HepG2 (cell line): ENCODE data around the gene ANO5. TPM values are rescaled to one million over a fixed set of nuclear protein-coding genes. Genes with fewer than 3 reads are reported as not detected.

Source experiments
- ATAC-seq: fragments of 200-7000 bp; cut with Tn5 transposase; 3 replicates; pipeline ENCODE4 v1.9.1; 2020; ENCODE audit warnings: mild to moderate bottlenecking, moderate library complexity
- BruUV-seq: library from RNA; stranded (reverse); fragments of 400-500 nt; replicated peaks from 2 replicates; lab custom pipeline; 2021; lab: Mats Ljungman, UMichigan
- CTCF ChIA-PET: fragments of 300-600 bp; formaldehyde crosslinking; extraction: SDS; loops from one replicate; lab custom pipeline; 2021; ENCODE audit warnings: low total read pairs, inconsistent platforms, low intra/inter-chr PET ratio; lab: Yijun Ruan, JAX
- POLR2A ChIA-PET: fragments of 350-600 bp; sonication (Branson Sonifier 250); formaldehyde crosslinking; loops from one replicate; lab custom pipeline; 2020; ENCODE audit warnings: antibody characterized with exemption, inconsistent platforms; lab: Yijun Ruan, JAX
- DNase-seq: peaks from one replicate; pipeline ENCODE4 v3.0.0-alpha.2; 2015; ENCODE audit warnings: low spot score
- FAIRE-seq: peaks from 3 replicates; lab custom pipeline; 2011; peaks lifted over from hg19 to GRCh38; lab: Jason Lieb, UNC
- H2AFZ ChIP-seq: one replicate; pipeline ENCODE4 v1.6.1; 2011; ENCODE audit warnings: low read length, inconsistent platforms
- H3K27ac ChIP-seq: fragments of 300-600 bp; 3 replicates; pipeline ENCODE4 v1.8.0; 2011; ENCODE audit warnings: mixed run types, mild to moderate bottlenecking, mixed read lengths, low read length, inconsistent platforms; ENCODE audit not compliant: insufficient read depth; ENCODE audit errors: extremely low read length
- H3K27me3 ChIP-seq, 2 experiments: fragments of 200-600 bp in 1 of 2; 2 replicates in 1 of 2; 3 replicates in 1 of 2; pipeline versions ENCODE4 v1.6.0 to v1.8.0; 2011; ENCODE audit warnings: low read length in 2 of 2, mild to moderate bottlenecking in 2 of 2, moderate library complexity in 2 of 2, inconsistent platforms in 1 of 2; ENCODE audit not compliant: insufficient read depth in 2 of 2, control insufficient read depth in 1 of 2
- H3K36me3 ChIP-seq, 2 experiments: fragments of 200-600 bp in 1 of 2; replicated peaks in 1 of 2; 2 replicates in 1 of 2; 3 replicates in 1 of 2; pipeline versions ENCODE4 v1.5.1 to v1.8.0; 2011; ENCODE audit warnings: low read length in 2 of 2, inconsistent platforms in 1 of 2; ENCODE audit not compliant: insufficient read depth in 2 of 2, control insufficient read depth in 1 of 2
- H3K4me1 ChIP-seq: 2 replicates; pipeline ENCODE4 v1.5.1; 2012; ENCODE audit warnings: low read length, inconsistent platforms; ENCODE audit not compliant: insufficient read depth
- H3K4me2 ChIP-seq: 2 replicates; pipeline ENCODE4 v1.6.0; 2011; ENCODE audit warnings: low read depth, low read length, inconsistent platforms
- H3K4me3 ChIP-seq, 3 experiments: fragments of 200-600 bp in 1 of 3; sonication (generic), shearing (Covaris generic) in 1 of 3; replicated peaks in 1 of 3; 2 replicates each; pipeline ENCODE4 v1.5.1; 2011 to 2016; ENCODE audit warnings: low read length in 3 of 3, inconsistent platforms in 2 of 3, low read depth in 2 of 3, mild to moderate bottlenecking in 2 of 3, control low read depth in 1 of 3, mixed read lengths in 1 of 3; ENCODE audit not compliant: insufficient read depth in 1 of 3
- H3K79me2 ChIP-seq: one replicate; pipeline ENCODE4 v1.6.1; 2011; ENCODE audit warnings: low read length, inconsistent platforms; ENCODE audit not compliant: insufficient read depth
- H3K9ac ChIP-seq: 2 replicates; pipeline ENCODE4 v1.6.0; 2011; ENCODE audit warnings: mild to moderate bottlenecking, low read depth, low read length, inconsistent platforms; ENCODE audit not compliant: insufficient read depth
- H3K9me3 ChIP-seq: 2 replicates; pipeline ENCODE4 v1.5.1; 2012; ENCODE audit warnings: mild to moderate bottlenecking, low read length
- H4K20me1 ChIP-seq: 2 replicates; pipeline ENCODE4 v1.6.0; 2011; ENCODE audit warnings: inconsistent platforms, mild to moderate bottlenecking, low read length, moderate library complexity; ENCODE audit not compliant: insufficient read depth
- AGO1 ChIP-seq: fragments of 200-400 bp; formaldehyde crosslinking; IDR thresholded peaks from 2 replicates; pipeline ENCODE4 v1.6.1; 2017; ENCODE audit warnings: mild to moderate bottlenecking, low read depth, low read length, moderate library complexity; ENCODE audit not compliant: poor library complexity, severe bottlenecking
- FOXP4 ChIP-seq: sonication (generic); formaldehyde crosslinking; IDR thresholded peaks from 2 replicates; pipeline ENCODE4 v1.4.0; 2020; ENCODE audit warnings: missing genetic modification reagents
- HDAC6 ChIP-seq: fragments of 200-600 bp; sonication (generic); IDR thresholded peaks from 2 replicates; pipeline ENCODE4 v1.7.0; 2017; ENCODE audit warnings: mild to moderate bottlenecking, antibody characterized with exemption, low read length, low read depth
- HMGXB3 ChIP-seq: sonication (generic); formaldehyde crosslinking; IDR thresholded peaks from 2 replicates; pipeline ENCODE4 v1.4.0; 2020; ENCODE audit warnings: missing genetic modification reagents, borderline replicate concordance
- MED8 ChIP-seq: sonication (generic); formaldehyde crosslinking; IDR thresholded peaks from 2 replicates; pipeline ENCODE4 v1.8.1; 2023; ENCODE audit warnings: mild to moderate bottlenecking, missing genetic modification reagents; ENCODE audit not compliant: insufficient replicate concordance
- MEF2D ChIP-seq: sonication (generic); formaldehyde crosslinking; IDR thresholded peaks from 2 replicates; pipeline ENCODE4 v1.5.1; 2020; ENCODE audit warnings: mild to moderate bottlenecking, missing genetic modification reagents
- POLR2A ChIP-seq, 2 experiments: IDR thresholded peaks; 2 replicates each; pipeline ENCODE4 v1.6.1; 2011; ENCODE audit warnings: low read depth in 2 of 2, low read length in 2 of 2, mild to moderate bottlenecking in 1 of 2, moderate library complexity in 1 of 2; ENCODE audit not compliant: insufficient read depth in 1 of 2
- REL ChIP-seq: sonication (generic); formaldehyde crosslinking; conservative IDR thresholded peaks from 2 replicates; pipeline ENCODE4 v1.8.0; 2022; ENCODE audit warnings: mild to moderate bottlenecking, missing genetic modification reagents, moderate library complexity
- RXRA ChIP-seq: sonication (generic); formaldehyde crosslinking; IDR thresholded peaks from 2 replicates; pipeline ENCODE4 v1.5.1; 2020; ENCODE audit warnings: missing genetic modification reagents
- SKI ChIP-seq: fragments of 450-650 bp; IDR thresholded peaks from one replicate; pipeline ENCODE4 v1.6.1; 2018; ENCODE audit warnings: mild to moderate bottlenecking; ENCODE audit not compliant: partially characterized antibody
- ZNF720 ChIP-seq: sonication (generic); formaldehyde crosslinking; IDR thresholded peaks from 2 replicates; pipeline ENCODE4 v1.4.0; 2020; ENCODE audit warnings: missing genetic modification reagents
- ZSCAN31 ChIP-seq: sonication (generic); formaldehyde crosslinking; IDR thresholded peaks from 2 replicates; pipeline ENCODE4 v1.5.0; 2020; ENCODE audit warnings: low read depth, mild to moderate bottlenecking, missing genetic modification reagents
- in situ Hi-C: cut with HindIII; loops from 2 replicates; pipeline ENCODE4 v1.10.0; 2017; ENCODE audit warnings: low pct_unique_long_range_greater_than_20kb; ENCODE audit not compliant: extremely low pct_ligation_motif_present
- intact Hi-C: fragments of 100-400 bp; cut with micrococcal nuclease; formaldehyde crosslinking; loops from one replicate; pipeline ENCODE4 v1.10.0; 2022; ENCODE audit not compliant: unreplicated experiment
- polyA plus RNA-seq, 8 experiments: library from polyadenylated mRNA; depleted of rRNA in 3 of 8; stranded (reverse) in 7 of 8; unstranded in 1 of 8; fragments of >200 nt; fragmentation: Illumina TruSeq in 4 of 8; extraction: Trizol in 4 of 8; gene quantifications; 2 replicates each; pipeline versions ENCODE4 v1.2.1 to v1.2.3, GENCODE V29; 2011 to 2016; ENCODE audit warnings: low read depth in 4 of 8, missing spikeins in 1 of 8, mixed read lengths in 1 of 8; ENCODE audit not compliant: insufficient read depth in 1 of 8
- total RNA-seq, 5 experiments: library from RNA; depleted of rRNA; stranded (reverse); fragments of >200 nt; fragmentation: Illumina TruSeq; extraction: Trizol; gene quantifications; 2 replicates each; pipeline ENCODE4 v1.2.3, GENCODE V29; 2016; ENCODE audit warnings: low read depth in 1 of 5
- TF ChIP-seq, protein P1 (sequence below): sonication (generic); formaldehyde crosslinking; IDR thresholded peaks from 2 replicates; pipeline ENCODE4 v1.5.1; 2020; ENCODE audit warnings: missing genetic modification reagents, mild to moderate bottlenecking, borderline replicate concordance

ANO5 gene
- total and polyA plus RNA-seq, 2 of the 13 experiments (the other 11 are each of a cell fraction or from before 2014, with no cell fraction given) = 0.02 to 0.03 TPM

DNA sequence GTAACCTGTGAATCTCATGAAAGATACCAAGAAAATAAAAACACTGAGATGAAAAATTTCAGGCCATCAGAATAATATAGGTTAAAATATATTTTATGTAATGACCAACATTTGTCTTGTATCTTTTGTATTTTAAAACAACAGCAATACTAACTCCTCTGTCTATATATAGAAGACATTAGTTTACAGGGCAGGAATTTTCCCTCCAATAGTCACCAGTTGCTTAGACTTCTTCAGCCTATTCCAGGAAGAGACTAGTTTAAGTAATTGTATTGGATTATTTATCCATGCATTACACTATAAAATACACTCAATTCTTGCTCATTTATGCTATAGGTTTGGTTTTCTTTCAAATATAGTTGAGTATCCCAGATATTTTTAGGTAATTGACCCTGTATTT lies 24.1 kb downstream of the ANO5 start:
- Histone ChIP-seq H3K79me2 (no peaks in the 10 kb centered on the region), H3K4me1 (no peaks in the 10 kb centered on the region), H2AFZ (no peak overlapping the region), H3K9ac (no peak overlapping the region), H3K36me3 (no peaks in the 10 kb centered on the region), H4K20me1 (no peaks in the 10 kb centered on the region), H3K4me2 (no peak overlapping the region), H3K4me3 (no peak overlapping the region), H3K27ac (no peak overlapping the region)
- POLR2A ChIA-PET = no interaction called here
- ATAC-seq (no peak), FAIRE-seq (no peak)
- intact Hi-C loops = no loop called here
- no TSS peak for BruUV-seq
- TF ChIP-seq, protein P1, sequence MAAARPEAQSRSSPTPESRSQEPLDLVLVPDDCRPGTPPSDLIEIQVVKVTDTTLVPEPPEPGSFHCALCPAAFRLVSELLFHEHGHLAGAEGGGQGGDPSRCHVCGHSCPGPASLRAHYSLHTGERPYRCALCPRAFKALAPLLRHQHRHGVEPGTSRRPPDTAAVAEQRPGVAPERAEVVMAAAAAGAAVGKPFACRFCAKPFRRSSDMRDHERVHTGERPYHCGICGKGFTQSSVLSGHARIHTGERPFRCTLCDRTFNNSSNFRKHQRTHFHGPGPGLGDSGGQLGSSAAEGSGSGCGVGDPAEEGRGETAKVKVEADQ = no peak
- no peak for TF ChIP-seq FOXP4 (CRISPR knock-in tag)
- no peak for TF ChIP-seq SKI
- no peak for TF ChIP-seq HDAC6
- no peak for TF ChIP-seq HMGXB3 (CRISPR knock-in tag)
- TF ChIP-seq REL = no peak
- TF ChIP-seq ZSCAN31 (CRISPR knock-in tag) = no peak
- no peak for TF ChIP-seq MED8 (CRISPR knock-in tag)
- no peak for TF ChIP-seq POLR2A (IDR thresholded peaks at IDR 0.05; ENCODE audit: insufficient read depth in 1 of 2, low read depth in 2 of 2, low read length in 2 of 2)
- TF ChIP-seq AGO1 = no peak
- TF ChIP-seq RXRA (CRISPR knock-in tag) = no peak
- no peak for TF ChIP-seq MEF2D
- TF ChIP-seq ZNF720 = no peak
- TF ChIP-seq, all 625 proteins: peak for 0
- no peak for DNase-seq
- Histone ChIP-seq H3K27me3 (no peaks in the 10 kb centered on the region), H3K9me3 (no peaks in the 10 kb centered on the region)
- in situ Hi-C loops = no loop called here
- CTCF ChIA-PET = no interaction called here
